RWPE2 (cell line): Measurements from ENCODE around the gene ARMC9.
"Not testable (repeated sequence)": the region's sequence is repeated elsewhere in the genome, so short reads cannot be mapped to it uniquely, and the experiment has no call there.

ENCODE experiments used
- ATAC-seq: fragments of 200-7000 bp; cut with Tn5 transposase; 3 replicates; pipeline ENCODE4 v1.9.1; 2021; ENCODE audit warnings: low read depth
- DNase-seq: peaks from one replicate; pipeline ENCODE4 v3.0.0-alpha.2; 2020; ENCODE audit warnings: low spot score
- H3K27ac ChIP-seq: fragments of 450-650 bp; 2 replicates; pipeline ENCODE4 v1.5.1; 2017; ENCODE audit warnings: mild to moderate bottlenecking; ENCODE audit not compliant: poor library complexity, severe bottlenecking
- H3K27me3 ChIP-seq: fragments of 250-450 bp; sonication (Bioruptor Pico); 2 replicates; pipeline ENCODE4 v1.5.1; 2021; ENCODE audit warnings: mild to moderate bottlenecking, moderate library complexity; ENCODE audit not compliant: insufficient read depth, poor library complexity, severe bottlenecking
- H3K36me3 ChIP-seq: fragments of 250-450 bp; sonication (Bioruptor Pico); 2 replicates; pipeline ENCODE4 v1.5.1; 2020; ENCODE audit warnings: low read depth, mild to moderate bottlenecking, moderate library complexity
- H3K4me1 ChIP-seq: fragments of 250-450 bp; sonication (Bioruptor Pico); 2 replicates; pipeline ENCODE4 v1.5.1; 2021; ENCODE audit warnings: mild to moderate bottlenecking, moderate library complexity; ENCODE audit not compliant: insufficient read depth, poor library complexity, severe bottlenecking
- H3K4me3 ChIP-seq: fragments of 250-450 bp; sonication (Bioruptor Pico); 2 replicates; pipeline ENCODE4 v1.5.1; 2021; ENCODE audit warnings: mild to moderate bottlenecking, moderate library complexity; ENCODE audit not compliant: severe bottlenecking
- H3K9me3 ChIP-seq: fragments of 250-450 bp; sonication (Bioruptor Pico); 2 replicates; pipeline ENCODE4 v1.5.1; 2021; ENCODE audit warnings: mild to moderate bottlenecking, moderate library complexity; ENCODE audit not compliant: severe bottlenecking
- TF ChIP-seq, protein P1 (sequence below): fragments of 450-650 bp; IDR thresholded peaks from one replicate; pipeline ENCODE4 v1.5.1; 2017; ENCODE audit warnings: mild to moderate bottlenecking, moderate library complexity; ENCODE audit not compliant: poor library complexity, severe bottlenecking

ARMC9 gene

DNA sequence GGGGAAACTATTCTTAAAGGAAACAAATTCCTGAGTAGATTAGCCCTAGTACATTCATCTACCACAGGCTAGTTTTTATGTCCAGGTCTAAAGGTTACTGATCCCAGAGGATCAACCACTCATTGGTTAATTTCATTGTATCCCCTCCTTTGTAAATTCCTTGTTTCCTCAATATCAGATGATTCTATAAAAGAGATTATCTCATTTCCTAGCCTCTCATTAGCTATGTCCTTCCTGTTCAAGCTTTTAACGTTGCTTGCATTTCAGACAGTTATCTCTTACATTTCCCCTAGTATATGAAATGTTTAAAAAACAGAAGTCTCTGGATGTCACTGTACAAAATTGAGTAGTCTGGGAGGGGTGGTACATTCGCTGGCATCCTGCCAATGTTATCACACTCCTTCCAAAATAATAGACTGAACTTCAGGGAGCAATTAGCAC is 24.2 kb upstream of the ARMC9 start:
- no peaks in the 10 kb centered on the region for H3K4me1 ChIP-seq
- H3K27ac ChIP-seq, result no peak overlapping the region
- no peaks in the 10 kb centered on the region for H3K9me3 ChIP-seq
- H3K4me3 ChIP-seq, result no peak overlapping the region
- ATAC-seq (no peak), DNase-seq (no peak)
- H3K36me3 ChIP-seq, result peaks cover 37% of the 10 kb centered on the region
- TF ChIP-seq, protein P1, sequence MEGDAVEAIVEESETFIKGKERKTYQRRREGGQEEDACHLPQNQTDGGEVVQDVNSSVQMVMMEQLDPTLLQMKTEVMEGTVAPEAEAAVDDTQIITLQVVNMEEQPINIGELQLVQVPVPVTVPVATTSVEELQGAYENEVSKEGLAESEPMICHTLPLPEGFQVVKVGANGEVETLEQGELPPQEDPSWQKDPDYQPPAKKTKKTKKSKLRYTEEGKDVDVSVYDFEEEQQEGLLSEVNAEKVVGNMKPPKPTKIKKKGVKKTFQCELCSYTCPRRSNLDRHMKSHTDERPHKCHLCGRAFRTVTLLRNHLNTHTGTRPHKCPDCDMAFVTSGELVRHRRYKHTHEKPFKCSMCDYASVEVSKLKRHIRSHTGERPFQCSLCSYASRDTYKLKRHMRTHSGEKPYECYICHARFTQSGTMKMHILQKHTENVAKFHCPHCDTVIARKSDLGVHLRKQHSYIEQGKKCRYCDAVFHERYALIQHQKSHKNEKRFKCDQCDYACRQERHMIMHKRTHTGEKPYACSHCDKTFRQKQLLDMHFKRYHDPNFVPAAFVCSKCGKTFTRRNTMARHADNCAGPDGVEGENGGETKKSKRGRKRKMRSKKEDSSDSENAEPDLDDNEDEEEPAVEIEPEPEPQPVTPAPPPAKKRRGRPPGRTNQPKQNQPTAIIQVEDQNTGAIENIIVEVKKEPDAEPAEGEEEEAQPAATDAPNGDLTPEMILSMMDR, result no peak
- no peaks in the 10 kb centered on the region for H3K27me3 ChIP-seq

DNA sequence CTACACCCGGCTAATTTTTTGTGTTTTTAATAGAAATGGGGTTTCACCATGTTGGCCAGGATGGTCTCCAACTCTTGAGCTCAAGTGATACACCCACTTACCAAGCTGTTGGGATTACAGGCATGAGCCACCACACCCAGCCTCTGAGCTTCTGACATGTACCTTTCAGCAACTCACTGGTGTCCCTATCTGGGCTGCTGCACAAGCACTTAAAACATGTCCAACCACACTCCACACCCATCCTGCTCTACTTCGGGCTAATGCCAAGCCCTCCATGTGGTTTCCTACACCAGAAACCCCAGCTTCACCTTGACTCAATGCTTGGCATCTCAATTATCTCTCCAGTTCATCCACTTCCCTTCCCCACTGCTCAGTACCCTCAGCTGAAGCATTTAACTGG is 22.4 kb upstream of the ARMC9 start:
- H3K9me3 ChIP-seq, result no peaks in the 10 kb centered on the region
- H3K4me1 ChIP-seq, result no peaks in the 10 kb centered on the region
- no peak overlapping the region for H3K4me3 ChIP-seq
- no peak overlapping the region for H3K27ac ChIP-seq
- no peak for DNase-seq
- TF ChIP-seq, protein P1, result no peak
- peaks cover 26% of the 10 kb centered on the region for H3K36me3 ChIP-seq
- no peak for ATAC-seq
- H3K27me3 ChIP-seq, result no peaks in the 10 kb centered on the region

DNA sequence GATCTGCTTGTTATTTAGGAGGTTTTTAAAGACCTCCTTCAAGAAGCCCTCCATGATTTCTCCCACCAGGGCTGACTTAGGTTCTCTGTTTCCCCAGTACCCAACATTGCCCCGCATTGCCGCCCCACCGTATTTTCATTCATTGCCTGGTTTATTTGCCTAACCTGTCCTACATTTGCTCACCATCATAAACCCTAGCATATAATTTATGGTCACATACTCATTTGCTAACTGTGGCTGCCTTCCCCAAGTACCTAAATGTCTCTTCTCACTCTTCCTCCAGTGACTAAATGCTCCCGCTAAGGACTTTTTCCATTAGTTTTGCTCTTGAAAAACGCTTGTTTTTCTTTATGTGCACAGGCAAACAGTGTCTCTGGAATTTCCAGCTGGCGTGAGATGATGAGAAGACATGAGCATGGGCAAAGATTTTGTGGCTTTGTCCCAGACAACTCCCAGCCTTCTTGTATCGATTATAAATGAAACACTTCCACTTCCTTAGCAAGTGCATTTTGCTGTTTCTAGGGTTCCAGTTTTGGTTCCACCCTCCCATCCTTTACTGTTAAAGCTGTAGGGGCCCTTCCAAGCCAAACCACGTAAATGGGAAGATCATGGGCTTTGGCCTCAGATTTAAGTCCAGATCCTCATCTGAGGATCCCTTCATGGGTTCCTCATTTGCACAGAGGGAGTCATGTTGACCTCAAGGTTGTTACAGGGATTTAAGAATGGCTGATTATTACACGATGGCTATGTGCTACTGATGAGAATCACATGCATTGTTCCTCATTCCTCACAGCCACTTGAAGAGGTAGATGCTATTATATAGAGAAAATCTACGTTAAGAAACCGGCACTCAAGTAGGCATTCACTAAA is 21.0 kb upstream of the ARMC9 start:
- no peaks in the 10 kb centered on the region for H3K4me1 ChIP-seq
- no peak overlapping the region for H3K27ac ChIP-seq
- ATAC-seq (no peak), DNase-seq (no peak)
- no peak overlapping the region for H3K4me3 ChIP-seq
- no peaks in the 10 kb centered on the region for H3K9me3 ChIP-seq
- peaks cover 16% of the 10 kb centered on the region for H3K36me3 ChIP-seq
- TF ChIP-seq, protein P1, result no peak
- no peaks in the 10 kb centered on the region for H3K27me3 ChIP-seq

DNA sequence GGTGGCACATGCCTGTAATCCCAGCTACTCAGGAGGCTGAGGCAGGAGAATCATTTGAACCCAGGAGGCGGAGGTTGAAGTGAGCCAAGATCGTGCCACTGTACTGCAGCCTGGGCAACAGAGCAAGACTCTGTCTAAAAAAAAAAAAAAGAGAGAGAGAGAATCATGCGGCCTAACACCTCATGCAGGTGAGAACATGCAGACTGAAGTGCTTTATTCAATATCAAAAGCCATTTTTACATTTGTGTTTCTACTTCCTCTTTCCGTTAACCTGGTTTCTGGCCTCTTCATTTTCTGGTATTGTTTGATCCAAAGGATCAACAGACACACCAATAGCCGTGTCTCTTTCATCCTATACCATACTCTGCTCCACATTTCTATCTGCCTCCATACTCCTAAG is 19.6 kb upstream of the ARMC9 start:
- not testable (repeated sequence) for H3K4me1 ChIP-seq, ATAC-seq, H3K36me3 ChIP-seq, H3K4me3 ChIP-seq, H3K9me3 ChIP-seq, H3K27me3 ChIP-seq, DNase-seq, H3K27ac ChIP-seq

DNA sequence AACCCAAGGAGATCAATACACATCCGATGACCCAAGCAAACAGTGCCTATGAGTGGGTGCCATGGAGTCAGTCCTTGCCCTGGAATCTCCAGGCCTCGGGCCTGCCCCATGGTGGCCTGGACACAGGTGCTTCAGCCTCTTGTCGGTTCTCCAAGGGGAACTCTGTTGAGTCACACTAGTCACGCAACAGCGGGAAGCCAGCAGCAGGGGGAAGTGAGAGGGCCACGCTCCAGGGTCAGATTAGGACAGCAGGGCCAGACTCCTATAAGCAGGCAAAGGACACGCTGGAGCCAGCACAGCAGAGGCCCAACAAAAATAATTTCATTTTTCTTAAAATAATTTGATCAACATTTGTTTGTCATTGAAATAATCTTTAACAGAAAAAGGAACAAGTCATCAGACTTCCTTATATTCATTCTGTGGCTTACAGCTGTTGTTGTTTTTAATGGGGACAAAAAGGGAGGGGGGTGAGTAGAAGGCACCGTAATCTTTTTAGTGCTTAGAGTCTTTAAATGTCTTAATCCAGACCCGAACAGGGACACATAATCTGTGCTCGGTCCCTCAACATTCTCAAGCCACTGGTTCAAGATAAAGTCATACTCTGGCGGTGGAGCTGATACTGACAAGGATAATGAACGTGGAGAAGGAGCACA is 16.4 kb upstream of the ARMC9 start:
- no peak for DNase-seq
- no peaks in the 10 kb centered on the region for H3K27me3 ChIP-seq
- no peak overlapping the region for H3K4me3 ChIP-seq
- ATAC-seq, result no peak
- no peaks in the 10 kb centered on the region for H3K4me1 ChIP-seq
- H3K36me3 ChIP-seq, result no peaks in the 10 kb centered on the region
- H3K9me3 ChIP-seq, result no peaks in the 10 kb centered on the region
- no peak overlapping the region for H3K27ac ChIP-seq
- TF ChIP-seq, protein P1, result no peak
